Measurements from ENCODE around the gene SETSIP. TPM values are rescaled to one million over a fixed set of nuclear protein-coding genes. Genes with fewer than 3 reads are reported as not detected.
"Not testable (repeated sequence)": the region's sequence is repeated elsewhere in the genome, so short reads cannot be mapped to it uniquely, and the experiment has no call there.

SETSIP gene
- total RNA-seq, 3 donors from 2014 or later = not detected

DNA sequence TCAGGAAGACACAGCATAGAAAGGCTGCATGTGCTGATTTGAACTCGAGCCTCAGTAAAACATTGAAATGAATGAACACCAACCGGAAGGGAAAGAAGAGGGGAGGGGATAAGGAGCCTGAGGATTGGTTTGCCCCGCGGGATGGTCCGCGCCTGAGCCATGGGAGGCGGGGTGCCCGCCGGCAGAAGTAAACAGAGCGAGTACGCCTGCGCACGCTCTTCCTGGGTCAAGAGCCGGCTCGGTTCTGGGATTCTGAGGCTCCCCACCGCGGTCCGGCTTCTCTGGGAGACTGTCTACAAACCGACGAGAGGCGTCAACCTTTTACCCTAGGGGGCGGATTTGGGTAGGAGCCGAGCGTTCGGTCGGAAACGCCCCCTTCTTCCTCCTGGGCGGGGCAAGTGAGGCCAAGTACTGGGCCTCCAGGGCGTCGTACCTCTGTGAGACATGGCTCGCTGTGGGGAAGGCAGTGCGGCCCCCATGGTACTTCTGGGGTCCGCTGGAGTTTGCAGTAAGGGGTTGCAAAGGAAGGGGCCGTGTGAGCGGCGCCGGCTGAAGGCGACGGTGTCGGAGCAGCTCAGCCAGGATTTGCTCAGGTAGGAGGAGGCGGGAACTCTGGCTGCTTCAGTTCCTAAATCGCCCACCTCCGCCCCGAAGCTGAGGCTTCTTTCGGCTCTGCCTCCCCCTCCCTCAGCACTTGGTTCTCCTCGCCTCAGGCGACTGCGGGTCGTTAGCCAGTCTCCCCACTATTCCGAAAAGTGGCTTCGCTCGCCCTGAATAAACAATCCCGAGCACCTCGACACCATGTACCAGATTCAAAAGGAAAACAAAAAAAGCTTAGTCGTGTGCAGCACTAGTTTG is 5.1 kb upstream of the SETSIP start, which contains the start of gene BTBD8:
Gene BTBD8, plus strand, starts transcription at position 218 of the 858 bp plus-strand sequence. Its CDS starts 227 bp downstream, at position 445.
- intact Hi-C loops (cut with DNase I; ENCODE audit: low total_unique reads) = loop anchor here (5.0 kb wide), 1 partner anchor 83 kb away; no protein-coding TSS in a partner anchor
- Histone ChIP-seq H3K4me3 (peak within 1 kb of the TSS; percentile 67 to 82 (median 71)), H3K9me3 (peaks cover 4 to 6% of the 10 kb centered on the region in 2 donors), H3K27me3 (no peaks in the 10 kb centered on the region), H3K4me1 (no peaks in the 10 kb centered on the region), H3K27ac (peak within 1 kb of the TSS; percentile 79 to 89), H3K36me3 (no peaks in the 10 kb centered on the region)
- DNase-seq (ENCODE audit: low spot score in 2 of 2) = peak; percentile 73 to 74
- TF ChIP-seq POLR2A (IDR thresholded peaks at IDR 0.05) (peak; percentile 14), POLR2AphosphoS5 (IDR thresholded peaks at IDR 0.05) (peak in 2 of 3 donors; percentile 40 to 46)
- TF ChIP-seq, protein P1, sequence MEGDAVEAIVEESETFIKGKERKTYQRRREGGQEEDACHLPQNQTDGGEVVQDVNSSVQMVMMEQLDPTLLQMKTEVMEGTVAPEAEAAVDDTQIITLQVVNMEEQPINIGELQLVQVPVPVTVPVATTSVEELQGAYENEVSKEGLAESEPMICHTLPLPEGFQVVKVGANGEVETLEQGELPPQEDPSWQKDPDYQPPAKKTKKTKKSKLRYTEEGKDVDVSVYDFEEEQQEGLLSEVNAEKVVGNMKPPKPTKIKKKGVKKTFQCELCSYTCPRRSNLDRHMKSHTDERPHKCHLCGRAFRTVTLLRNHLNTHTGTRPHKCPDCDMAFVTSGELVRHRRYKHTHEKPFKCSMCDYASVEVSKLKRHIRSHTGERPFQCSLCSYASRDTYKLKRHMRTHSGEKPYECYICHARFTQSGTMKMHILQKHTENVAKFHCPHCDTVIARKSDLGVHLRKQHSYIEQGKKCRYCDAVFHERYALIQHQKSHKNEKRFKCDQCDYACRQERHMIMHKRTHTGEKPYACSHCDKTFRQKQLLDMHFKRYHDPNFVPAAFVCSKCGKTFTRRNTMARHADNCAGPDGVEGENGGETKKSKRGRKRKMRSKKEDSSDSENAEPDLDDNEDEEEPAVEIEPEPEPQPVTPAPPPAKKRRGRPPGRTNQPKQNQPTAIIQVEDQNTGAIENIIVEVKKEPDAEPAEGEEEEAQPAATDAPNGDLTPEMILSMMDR (IDR thresholded peaks at IDR 0.05) = no peak

DNA sequence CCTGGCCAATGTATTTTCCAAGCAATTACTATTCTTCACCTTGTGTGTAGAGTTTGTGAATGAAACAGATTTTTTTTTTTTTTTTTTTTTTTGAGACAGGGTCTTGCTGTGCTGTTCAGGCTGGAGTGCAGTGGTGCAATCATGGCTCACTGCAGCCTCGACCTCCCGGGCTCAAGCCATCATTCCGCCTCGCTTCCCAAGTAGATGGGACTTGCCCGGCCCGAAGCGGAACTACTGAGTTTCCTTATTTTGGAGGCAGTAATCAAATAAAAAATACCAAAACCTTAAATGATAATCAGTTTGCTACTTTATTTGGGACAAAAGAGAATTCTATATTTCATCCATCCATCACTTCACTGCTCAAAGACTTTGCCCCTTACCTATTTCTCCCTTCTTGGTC is 4.2 kb upstream of the SETSIP start:
- intact Hi-C loops (cut with DNase I; ENCODE audit: low total_unique reads) = no loop called here

DNA sequence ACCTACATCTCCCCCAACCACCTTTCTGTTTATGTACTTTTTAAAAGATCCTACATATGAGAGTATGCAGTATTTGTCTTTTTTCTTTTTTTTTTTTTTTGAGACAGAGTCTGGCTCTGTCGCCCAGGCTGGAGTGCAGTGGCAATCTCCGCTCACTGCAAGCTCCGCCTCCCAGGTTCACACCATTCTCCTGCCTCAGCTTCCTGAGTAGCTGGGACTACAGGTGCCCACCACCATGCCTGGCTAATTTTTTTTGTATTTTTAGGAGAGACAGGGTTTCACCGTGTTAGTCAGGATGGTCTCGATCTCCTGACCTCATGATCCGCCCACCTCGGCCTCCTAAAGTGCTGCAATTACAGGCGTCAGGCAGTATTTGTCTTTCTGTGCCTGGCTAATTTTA is 2.9 kb upstream of the SETSIP start:
- H3K27me3 ChIP-seq; H3K27ac ChIP-seq; H3K4me1 ChIP-seq; H3K4me3 ChIP-seq; DNase-seq (ENCODE audit: low spot score in 2 of 2); H3K9me3 ChIP-seq; intact Hi-C loops (cut with DNase I; ENCODE audit: low total_unique reads); H3K36me3 ChIP-seq: not testable (repeated sequence)

More for the DNA sequence above, 4.2 kb upstream of the SETSIP start:
- no peak for DNase-seq (ENCODE audit: low spot score in 2 of 2)
- TF ChIP-seq, protein P1 (IDR thresholded peaks at IDR 0.05) = no peak
- TF ChIP-seq POLR2A (IDR thresholded peaks at IDR 0.05) = no peak
- TF ChIP-seq POLR2AphosphoS5 (IDR thresholded peaks at IDR 0.05) = no peak
- no peaks in the 10 kb centered on the region for H3K27me3 ChIP-seq
- H3K36me3 ChIP-seq = no peaks in the 10 kb centered on the region
- no peak overlapping the region for H3K27ac ChIP-seq
- no peaks in the 10 kb centered on the region for H3K4me1 ChIP-seq
- no peaks in the 10 kb centered on the region for H3K9me3 ChIP-seq
- H3K4me3 ChIP-seq = peak overlapping the region; percentile 67 to 82 (median 71)

DNA sequence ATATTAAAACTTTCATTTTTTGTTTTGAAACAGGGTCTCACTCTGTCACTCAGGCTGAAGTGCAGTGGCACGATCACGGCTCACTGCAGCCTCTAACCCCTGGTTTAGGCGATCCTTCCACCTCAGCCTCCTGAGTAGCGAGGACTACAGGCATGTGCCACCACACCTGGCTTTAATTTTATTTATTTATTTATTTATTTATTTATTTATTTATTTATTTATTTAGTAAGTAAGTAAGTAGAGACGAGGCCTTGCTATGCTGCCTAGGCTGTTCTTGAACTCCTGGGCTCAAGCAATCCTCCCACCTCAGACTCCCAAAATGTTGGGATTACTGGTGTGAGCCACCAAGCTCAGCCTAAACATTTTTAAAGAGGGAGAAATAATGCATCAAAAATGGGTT is 1.2 kb upstream of the SETSIP start:
- H3K36me3 ChIP-seq = no peaks in the 10 kb centered on the region
- H3K27ac ChIP-seq = no peak overlapping the region
- no peak for DNase-seq (ENCODE audit: low spot score in 2 of 2)
- H3K4me3 ChIP-seq = no peak overlapping the region
- TF ChIP-seq, protein P1 (IDR thresholded peaks at IDR 0.05) = no peak
- no peak for TF ChIP-seq POLR2AphosphoS5 (IDR thresholded peaks at IDR 0.05)
- TF ChIP-seq POLR2A (IDR thresholded peaks at IDR 0.05) = no peak
- H3K27me3 ChIP-seq = no peaks in the 10 kb centered on the region
- intact Hi-C loops (cut with DNase I; ENCODE audit: low total_unique reads) = no loop called here
- H3K9me3 ChIP-seq = no peaks in the 10 kb centered on the region
- H3K4me1 ChIP-seq = no peaks in the 10 kb centered on the region

DNA sequence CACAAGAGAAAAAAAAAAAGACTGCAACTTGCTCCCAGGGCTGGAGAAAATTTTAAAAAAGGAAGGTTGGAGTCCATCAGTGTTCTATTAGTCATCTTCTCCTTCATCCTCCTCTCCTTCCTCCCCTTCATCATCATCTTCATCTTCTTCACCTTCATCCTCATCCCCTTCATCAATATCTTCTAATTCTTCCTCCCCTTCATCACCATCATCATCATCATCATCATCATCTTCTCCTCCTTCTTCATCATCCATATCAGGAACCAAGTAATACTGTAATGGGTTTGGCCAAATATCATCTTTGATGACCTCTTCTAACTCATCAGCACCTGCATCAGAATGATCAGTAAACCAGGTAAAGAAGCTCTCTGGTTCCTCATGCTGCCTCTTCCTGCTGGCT is 765 bp downstream of the SETSIP start:
- H3K27ac ChIP-seq; intact Hi-C loops (cut with DNase I; ENCODE audit: low total_unique reads); DNase-seq (ENCODE audit: low spot score in 2 of 2); H3K4me1 ChIP-seq; H3K9me3 ChIP-seq; H3K36me3 ChIP-seq; H3K27me3 ChIP-seq; H3K4me3 ChIP-seq: not testable (repeated sequence)

DNA sequence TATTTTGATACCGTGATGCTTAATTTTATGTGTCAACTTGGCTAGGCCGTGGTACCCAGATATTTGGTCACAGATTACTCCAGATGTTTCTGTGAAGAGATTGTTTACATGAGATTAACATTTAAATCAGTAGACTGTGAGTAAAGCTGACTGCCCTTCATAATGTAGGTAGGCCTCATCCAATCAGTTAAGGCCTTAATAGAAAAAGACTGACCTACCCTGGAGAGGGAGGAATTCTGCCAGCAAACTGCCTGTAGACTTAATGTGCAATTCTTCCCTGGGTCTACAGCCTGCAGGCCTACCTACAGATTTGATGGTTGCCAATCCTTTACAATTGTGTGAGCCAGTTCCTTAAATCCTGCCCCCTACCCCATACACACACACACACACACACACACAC is 4.3 kb downstream of the SETSIP start:
- DNase-seq (ENCODE audit: low spot score in 2 of 2) = no peak
- Histone ChIP-seq H3K4me1 (no peaks in the 10 kb centered on the region), H3K36me3 (no peaks in the 10 kb centered on the region), H3K27ac (no peak overlapping the region), H3K4me3 (no peak overlapping the region), H3K9me3 (no peaks in the 10 kb centered on the region), H3K27me3 (no peaks in the 10 kb centered on the region)
- TF ChIP-seq POLR2A (IDR thresholded peaks at IDR 0.05) (no peak), POLR2AphosphoS5 (IDR thresholded peaks at IDR 0.05) (no peak)
- TF ChIP-seq, protein P1 (IDR thresholded peaks at IDR 0.05) = no peak
- intact Hi-C loops (cut with DNase I; ENCODE audit: low total_unique reads) = no loop called here
